Fibroblast of skin of abdomen (primary cell): ENCODE results near the gene DONSON. TPM values are rescaled to one million over a fixed set of nuclear protein-coding genes. Genes with fewer than 3 reads are reported as not detected.
"Not testable (repeated sequence)": the region's sequence is repeated elsewhere in the genome, so short reads cannot be mapped to it uniquely, and the experiment has no call there.

ENCODE experiments used
- DNase-seq: peaks from one replicate; pipeline ENCODE4 v3.0.0-alpha.2; 2013
- polyA plus RNA-seq, 2 experiments: library from polyadenylated mRNA; unstranded; fragments of 120-200 nt; gene quantifications; one replicate each; pipeline ENCODE4 v1.2.1, GENCODE V29; 2013; ENCODE audit not compliant: insufficient read length in 2 of 2

Gene DONSON, protein sequence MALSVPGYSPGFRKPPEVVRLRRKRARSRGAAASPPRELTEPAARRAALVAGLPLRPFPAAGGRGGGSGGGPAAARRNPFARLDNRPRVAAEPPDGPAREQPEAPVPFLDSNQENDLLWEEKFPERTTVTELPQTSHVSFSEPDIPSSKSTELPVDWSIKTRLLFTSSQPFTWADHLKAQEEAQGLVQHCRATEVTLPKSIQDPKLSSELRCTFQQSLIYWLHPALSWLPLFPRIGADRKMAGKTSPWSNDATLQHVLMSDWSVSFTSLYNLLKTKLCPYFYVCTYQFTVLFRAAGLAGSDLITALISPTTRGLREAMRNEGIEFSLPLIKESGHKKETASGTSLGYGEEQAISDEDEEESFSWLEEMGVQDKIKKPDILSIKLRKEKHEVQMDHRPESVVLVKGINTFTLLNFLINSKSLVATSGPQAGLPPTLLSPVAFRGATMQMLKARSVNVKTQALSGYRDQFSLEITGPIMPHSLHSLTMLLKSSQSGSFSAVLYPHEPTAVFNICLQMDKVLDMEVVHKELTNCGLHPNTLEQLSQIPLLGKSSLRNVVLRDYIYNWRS
- polyA plus RNA-seq (2013, experiment 1 of 2; ENCODE audit: insufficient read length) = 19.5 TPM
- 23.3 TPM for polyA plus RNA-seq (2013, experiment 2 of 2; ENCODE audit: insufficient read length)

DNA sequence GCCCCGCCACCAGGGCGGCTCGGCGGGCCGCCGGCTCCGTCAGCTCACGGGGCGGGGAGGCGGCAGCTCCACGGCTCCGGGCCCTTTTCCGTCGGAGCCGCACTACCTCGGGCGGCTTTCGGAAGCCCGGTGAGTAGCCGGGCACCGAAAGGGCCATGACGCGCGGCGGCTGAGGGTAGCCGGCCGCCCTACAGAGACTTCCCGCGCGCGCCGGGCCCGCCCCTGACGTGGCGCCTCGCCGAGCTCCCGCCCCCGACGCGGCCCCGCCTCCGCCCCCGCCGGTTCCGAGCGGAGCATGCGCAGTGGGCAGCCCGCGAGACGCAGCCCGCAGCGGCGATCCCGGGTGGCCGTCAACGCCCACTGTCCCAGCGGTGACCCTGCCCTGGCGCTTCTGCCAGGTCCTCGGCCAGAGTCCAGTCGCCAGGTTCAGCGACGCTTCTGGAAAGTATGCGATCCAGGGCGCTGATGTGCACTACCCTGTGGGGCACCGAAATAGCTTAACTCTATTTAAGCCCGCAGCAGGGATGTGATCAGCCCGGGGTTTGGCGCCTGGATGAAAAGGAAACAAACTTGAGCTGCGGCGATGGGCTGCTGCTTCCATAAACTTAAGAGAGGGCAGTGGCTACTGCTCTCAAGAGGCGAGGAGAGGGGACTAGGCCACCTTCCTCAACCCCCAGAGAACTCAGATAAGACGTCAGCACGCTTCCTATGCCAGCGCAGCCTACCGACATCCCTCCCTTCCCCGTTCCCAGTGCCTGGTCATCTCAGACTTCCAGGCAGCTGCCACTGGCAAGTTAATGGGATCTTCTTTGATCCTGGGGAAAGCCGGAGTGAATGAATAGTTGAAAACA lies at the start of gene DONSON:
Gene DONSON, minus strand, starts transcription at position 200 of the 851 bp plus-strand sequence. Its CDS starts 43 bp downstream, at position 157.
- DNase-seq = peak; percentile 82

DNA sequence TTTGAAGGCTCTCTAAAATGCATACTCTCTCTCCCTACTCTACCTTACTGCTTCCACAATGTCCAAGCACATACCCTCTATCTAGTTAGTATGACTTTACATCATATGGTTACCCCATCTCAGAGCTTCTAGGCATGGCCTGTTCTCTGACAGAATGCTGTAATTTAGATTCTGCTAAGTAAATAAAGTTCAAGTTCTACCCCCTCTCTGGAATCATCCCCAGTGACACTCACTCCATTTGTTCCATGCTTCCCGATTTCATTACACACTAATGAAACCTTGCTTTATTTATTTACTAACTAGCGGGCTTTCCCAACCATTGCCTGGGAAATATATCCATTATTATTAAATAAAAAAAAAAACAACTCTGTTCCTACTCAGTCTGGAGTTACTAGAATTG lies 45.8 kb upstream of the DONSON start:
- DNase-seq = no peak

DNA sequence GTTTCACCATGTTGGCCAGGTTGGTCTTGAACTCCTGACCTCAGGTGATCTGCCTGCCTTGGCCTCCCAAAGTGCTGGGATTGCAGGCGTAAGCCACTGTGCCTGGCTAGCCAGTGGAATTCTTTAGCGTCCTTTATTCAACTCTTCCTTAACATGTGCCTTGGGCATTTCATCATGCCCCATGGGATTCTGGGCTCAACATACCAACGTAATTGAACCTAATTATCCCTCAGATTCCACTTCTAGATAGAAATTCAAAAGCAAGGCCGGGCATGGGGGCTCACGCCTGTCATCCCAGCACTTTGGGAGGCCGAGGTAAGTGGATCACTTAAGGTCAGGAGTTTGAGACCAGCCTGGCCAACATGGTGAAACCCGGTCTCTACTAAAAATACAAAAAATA lies 37.7 kb upstream of the DONSON start:
- DNase-seq = not testable (repeated sequence)

DNA sequence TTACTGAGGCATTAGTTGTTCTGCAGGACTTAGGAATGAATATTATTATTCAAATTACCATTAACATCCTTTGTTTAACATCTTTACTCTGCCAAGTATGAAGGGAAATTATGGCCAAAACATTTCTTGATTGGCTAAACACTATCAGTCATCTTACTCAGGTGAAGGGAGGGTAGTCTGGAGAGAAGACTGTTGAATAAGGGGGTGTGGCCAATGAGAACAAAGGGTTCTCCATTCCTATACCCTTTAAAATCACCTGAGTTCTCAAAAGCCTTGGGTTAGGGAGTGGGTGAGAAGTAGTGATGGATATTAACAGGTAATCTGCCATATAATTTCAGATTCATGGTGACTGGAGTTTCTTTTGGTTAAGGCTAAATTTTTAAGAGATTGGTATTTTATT lies 33.8 kb upstream of the DONSON start:
- DNase-seq = no peak

DNA sequence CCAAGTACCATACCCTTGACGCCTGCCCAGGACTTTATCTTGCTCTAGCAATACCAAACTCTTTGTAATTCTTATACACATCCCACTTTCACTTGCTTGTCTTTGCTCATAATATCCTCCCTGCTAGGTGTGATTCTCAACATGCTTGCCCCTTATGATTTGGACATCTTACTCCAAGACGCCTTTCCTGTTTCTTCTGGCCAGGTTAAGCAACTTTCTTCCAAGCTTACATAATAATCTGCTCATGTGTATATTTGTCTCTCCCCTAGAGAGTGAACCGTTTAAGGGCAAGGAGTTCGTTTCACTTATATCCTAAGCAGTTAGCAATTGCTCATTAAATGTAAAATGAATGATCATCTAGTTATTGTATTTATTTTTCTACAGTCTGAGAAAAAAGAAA lies 31.2 kb upstream of the DONSON start:
- DNase-seq = no peak

DNA sequence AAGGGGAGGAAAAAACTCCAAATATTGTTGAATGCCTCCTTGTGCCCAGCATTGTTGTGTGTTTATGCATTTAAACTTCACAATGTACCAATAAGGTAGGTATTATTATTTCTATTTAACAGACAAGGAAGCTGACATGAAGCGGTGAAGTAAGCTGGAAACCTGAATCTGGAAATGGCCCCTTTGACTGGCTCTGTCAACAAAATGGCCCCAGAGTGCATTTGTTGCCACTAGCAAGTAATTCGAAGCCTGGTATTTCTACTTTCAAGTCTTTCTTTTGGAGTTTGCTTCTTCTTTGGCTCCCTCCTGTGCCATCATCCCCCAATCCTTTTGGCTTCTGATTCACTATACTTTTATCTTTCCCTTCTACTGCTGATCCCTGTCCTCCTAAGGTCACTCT lies 29.9 kb upstream of the DONSON start:
- DNase-seq = no peak

DNA sequence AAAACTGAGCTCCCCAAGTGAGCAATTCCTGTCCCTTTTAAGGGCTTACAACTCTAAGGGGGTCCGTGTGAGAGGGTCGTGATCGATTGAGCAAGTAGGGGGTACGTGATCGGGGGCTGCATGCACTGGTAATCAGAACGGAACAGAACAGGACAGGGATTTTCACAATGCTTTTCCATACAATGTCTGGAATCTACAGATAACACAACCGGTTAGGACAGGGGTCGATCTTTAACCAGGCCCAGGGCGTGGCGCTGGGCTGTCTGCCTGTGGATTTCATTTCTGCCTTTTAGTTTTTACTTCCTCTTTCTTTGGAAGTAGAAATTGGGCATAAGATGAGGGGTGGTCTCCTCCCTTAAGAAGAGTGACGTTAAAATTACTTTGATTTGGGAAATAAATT lies 29.1 kb upstream of the DONSON start:
- not testable (repeated sequence) for DNase-seq

DNA sequence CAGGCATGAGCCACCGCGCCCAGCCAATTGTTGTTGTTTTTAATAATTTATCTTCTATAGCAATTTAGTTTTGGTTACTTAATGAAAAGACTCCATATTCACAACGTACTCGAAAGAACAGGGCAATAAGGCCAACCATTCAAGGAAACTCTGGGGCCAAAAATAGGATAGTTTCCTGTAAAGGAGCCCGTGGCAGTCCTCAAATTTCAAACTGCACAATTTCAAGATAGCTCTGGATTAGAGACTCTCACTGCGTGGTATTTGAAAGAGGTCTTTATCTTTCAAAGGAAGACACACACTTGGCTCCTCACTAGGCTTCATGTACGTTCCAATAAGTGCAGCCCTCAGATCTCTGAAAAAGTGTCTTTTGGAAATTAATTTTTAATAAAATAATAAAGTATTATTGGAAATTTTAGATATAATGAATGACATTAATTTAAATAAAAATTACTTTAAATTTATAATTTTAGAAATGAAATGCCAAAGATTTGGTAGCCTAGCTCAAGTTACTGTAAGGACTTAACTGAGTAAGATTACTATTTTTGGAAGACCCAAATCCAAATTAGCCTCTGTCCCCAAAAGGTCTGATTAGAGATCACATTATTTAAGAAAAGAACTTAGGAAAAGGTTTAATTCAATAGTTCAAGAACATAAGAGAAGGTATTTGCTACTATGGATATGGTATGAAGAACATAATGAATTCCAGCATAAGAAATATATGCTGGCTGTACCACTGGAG lies 22.7 kb upstream of the DONSON start:
- DNase-seq = no peak

DNA sequence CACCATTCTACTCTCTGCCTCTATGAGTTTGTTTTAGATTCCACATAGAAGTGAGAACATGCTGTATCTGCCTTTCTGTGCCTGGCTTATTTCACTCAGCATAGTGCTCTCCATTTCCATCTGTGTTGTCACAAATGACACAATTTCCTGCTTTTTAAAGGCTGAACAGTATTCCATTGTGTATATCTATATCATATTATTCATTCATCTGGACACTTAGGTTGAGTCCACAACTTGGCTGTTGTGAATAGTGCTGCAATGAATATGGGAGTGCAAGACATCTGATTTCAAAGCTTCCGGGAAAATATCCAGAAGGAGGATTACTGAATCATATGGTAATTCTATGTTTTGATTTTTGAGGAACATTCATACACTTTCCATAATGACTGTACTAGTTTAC lies 20.1 kb upstream of the DONSON start:
- DNase-seq = peak; percentile 9

DNA sequence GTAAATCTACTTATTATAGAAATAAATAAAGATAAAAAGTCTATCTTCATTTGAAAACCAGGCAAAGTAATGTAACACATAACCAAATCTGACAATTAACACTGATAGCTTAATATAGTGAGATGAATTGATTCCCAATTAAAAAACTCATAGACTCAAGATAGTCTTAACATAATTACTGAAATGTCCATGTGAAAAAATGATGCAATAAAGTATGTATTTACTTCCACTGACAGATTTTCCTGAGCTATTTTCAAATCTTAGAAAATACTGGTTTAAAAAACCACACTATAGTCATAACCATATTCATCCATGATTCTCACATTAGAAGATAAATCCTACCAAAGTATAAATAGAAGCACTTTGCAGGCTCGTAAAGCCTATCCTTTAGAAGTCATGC lies 9.6 kb upstream of the DONSON start:
- no peak for DNase-seq

DNA sequence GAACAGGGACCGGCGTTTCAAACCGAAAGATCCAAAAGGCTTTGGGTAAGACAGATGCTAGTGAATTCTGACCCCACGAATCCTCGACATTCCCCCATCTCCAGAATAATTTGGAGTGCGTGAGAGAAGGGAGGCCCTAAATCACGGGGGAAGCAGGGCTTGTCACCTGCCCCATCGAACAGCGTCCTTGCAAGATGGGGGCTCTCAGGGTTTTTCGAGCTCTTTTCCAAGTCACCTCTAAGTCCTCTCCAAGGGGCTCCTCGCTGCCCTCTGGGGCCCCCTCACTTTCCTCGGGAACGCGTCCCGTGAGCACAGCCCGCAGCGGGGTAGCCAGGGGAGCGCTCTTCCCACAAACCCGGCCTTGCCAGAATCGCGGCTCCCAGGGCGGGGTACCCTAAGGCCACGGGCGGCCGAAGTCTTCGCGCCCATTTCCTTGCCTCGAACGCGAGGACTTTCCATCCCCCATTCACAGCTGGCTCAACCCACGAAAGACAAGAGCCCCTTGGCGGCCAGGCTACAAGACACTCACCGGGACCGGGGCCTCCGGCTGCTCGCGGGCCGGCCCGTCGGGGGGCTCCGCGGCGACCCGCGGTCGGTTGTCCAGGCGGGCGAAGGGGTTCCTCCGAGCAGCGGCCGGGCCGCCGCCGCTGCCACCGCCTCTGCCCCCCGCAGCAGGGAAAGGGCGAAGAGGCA lies 546 bp downstream of the DONSON start:
- DNase-seq = peak; percentile 37

DNA sequence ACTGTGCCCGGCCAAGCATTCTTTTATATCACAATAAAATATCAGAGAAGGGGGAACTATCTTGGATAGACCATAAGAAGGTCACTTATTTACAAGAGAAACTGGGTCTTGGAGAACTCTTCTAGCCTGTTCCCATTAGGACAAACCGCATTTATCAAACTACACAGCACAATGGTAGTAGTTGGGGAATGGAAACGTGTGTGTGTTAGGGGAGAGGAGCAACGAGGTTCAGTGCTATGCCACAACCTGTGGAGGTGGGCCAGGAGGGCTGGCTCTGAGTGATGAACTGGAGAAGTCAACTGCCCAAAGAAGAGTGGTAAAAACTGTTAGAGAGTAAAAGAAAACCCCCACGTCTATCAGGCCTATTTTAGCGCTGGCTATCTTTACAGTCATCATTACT lies 1.6 kb downstream of the DONSON start:
- no peak for DNase-seq

DNA sequence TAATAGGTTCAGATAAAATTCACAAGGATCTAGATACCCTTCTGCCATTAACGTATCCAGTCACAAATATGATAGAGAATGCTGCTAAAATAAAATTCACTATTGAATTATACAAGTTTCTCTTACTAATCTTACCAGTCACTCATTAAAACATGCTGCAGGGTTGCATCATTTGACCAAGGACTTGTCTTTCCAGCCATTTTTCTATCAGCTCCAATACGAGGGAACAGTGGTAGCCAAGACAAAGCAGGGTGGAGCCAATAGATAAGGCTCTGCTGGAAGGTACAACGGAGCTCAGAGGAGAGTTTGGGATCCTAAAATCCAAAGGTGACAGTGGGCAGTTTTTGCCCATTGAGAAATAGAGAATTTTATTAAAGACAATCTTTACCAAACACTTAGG lies 4.0 kb downstream of the DONSON start:
- DNase-seq = no peak

DNA sequence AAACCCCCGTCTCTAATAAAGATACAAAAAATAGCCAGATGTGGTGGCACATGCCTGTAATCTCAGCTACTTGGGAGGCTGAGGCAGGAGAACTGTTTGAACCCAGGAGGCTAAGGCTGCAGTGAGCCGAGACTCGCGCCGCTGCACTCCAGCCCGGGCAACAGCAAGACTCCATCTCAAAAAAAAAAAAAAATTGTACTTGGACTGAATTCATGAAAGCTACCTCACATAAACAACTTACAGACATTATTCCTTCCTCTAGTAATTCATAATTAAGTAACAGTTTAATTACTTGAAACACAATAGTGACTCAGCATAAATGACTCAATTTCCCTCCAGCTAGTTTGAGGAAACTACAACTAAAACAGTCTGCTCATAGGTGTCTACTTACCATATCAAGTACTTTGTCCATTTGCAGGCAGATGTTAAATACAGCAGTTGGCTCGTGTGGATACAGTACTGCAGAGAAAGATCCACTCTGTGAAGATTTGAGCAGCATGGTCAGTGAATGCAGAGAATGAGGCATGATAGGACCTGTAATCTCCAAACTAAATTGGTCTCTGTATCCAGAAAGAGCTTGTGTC lies 9.4 kb downstream of the DONSON start:
- peak; percentile 24 for DNase-seq

DNA sequence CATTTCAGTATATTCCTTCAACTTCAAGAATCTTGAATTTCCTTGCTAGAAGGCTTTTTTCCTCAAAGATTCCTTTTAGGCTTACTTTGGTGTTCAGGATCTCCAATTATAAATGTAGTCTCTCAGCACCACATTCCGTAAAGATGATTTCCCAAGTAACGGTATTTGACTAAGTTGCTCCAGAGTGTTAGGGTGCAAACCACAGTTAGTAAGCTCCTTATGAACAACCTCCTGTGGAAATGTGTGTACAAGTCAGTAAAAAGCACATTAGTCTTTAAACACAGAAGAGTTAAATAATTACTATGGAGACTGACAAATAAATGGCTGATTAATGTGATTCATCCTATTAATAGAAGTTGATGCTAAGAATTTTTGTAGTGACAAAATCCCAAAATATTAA lies 10.3 kb downstream of the DONSON start:
- DNase-seq = peak; percentile 67

DNA sequence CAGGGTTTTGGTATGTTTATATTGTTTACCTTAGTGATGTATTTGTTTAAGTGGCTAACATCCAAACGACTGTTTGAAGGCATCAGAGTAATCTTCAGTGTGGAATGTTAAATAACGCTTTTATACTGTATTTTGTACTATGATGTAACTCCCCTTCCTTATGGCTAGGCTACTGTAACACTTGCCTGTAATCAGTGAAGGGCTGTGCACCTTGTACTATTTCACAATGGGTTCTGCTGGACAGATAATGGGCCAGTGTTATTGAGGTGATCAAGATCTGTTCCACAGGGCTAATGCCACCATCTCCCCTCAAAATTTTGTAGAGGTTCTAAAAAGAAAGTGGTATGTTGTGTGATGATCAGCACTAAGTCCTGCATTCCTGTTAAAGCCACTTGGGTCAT lies 11.7 kb downstream of the DONSON start:
- DNase-seq = not testable (repeated sequence)

DNA sequence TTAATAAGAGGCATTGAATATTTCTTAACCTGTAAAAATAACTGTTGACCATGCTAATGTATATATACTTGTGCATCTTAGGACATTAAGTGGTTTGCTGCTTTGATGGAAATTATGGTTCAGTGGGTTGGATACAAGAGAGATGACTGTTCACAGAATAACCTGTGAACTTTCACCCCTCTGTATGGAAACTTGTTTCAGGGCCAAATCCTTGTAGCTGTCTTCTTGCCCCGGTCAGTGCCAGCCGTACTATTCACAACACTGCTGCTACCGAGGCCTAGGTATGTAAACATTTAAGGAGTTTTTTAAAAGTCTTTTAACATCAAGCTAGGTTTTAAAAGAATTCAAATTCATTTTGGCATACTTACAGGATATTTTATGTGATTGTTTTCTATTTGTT lies 16.1 kb downstream of the DONSON start:
- no peak for DNase-seq

DNA sequence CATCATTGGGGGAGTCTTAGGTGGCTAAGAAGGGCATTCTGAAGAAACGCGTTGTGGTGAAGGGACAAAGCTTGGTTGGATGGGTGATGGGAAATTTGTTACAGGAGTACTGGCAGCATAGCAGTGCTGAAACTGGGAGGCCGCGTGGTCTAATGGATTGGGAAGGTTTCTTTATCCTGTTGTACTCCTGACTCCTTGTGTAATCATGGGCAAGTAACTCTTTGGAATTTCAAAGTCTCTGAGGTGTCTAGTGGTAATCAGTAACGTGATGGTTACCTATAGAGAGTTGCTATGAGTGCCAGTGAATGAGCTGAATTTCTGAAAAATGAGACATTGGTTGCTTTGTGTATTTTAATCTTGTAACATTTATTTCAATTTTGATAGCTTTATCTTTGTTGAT lies 18.5 kb downstream of the DONSON start:
- DNase-seq = no peak

DNA sequence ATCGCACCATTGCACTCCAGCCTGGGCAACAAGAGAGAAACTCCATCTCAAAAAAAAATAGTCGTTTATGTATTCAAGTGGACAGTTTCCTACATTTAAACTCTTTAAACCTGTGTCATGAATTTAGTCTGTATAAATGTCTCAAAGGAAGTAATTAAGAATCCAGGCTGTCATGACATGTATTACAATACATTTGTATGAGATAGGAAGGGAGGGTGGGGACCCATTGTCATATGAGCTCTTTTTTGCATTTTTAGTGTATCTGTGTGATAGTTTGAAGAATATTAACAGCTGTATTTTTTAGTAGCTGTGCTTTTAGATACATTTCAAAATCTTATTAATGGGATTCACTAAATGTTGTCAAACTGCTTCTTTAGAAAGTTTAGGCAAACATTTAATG lies 20.0 kb downstream of the DONSON start:
- no peak for DNase-seq

DNA sequence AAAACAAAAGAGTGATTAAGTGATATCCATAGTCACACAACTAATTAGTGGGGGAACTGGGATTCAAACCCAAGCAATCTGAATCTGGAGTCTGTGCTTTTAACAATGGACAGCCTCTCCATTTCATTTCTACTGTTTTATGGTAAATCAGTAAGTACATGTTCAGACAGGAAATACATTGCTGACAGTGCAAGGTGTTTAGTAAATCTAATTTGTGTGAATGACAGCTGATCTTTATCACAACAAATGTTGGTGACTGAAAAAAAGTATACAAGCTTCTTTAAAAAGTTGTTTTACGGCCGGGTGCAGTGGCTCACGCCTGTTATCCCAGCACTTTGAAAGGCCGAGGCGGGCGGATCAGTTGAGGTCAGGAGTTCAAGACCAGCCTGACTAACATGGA lies 20.6 kb downstream of the DONSON start:
- DNase-seq = no peak

DNA sequence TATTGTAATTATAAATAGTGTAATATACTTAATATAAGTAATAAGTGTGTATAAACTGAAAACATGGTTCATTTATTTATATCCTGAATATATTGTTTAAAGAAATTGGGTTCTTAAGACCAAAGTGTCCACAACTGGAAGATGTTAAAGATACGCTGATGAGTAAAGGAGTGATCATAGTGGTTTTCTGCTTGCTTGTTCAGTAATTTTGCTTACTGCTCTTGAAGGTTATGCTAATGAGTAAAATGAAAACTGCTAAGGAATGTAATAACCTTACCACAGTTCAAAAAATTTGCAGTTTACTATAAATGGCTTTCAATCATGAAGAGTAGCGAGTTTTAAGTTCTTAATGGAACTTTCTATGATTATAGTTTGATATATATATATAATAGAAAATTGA lies 22.0 kb downstream of the DONSON start:
- peak; percentile 14 for DNase-seq

DNA sequence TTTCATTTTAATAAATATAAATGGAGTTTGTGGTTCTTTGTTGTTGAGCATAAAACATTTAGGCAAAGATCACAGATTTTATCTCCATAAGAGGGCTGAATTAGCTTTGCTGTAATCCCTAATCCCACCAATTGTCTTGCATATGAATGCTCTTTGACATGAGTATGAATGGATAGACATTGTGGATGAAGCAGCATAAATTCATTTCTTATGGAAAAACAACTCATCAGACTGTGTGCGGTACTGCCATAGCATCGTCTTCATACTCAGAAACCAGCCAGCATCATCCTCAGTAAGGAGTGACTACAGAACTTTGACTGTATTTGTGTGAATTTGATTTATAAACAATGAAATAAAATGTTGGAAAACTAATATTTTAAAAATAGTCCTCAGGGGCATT lies 26.1 kb downstream of the DONSON start:
- no peak for DNase-seq
